HG03039 (cell line): ENCODE measurements around the gene ANXA2.
"Not testable (repeated sequence)": the region's sequence is repeated elsewhere in the genome, so short reads cannot be mapped to it uniquely, and the experiment has no call there.

Experiments
- ATAC-seq: cut with Tn5 transposase; IDR thresholded peaks from one replicate; pipeline ENCODE4 v1.9.1; 2021; ENCODE audit warnings: mild to moderate bottlenecking, moderate library complexity; ENCODE audit not compliant: unreplicated experiment

ANXA2 gene

GRCh38 chr15:60346653-60347052 lies 51.1 kb downstream of the ANXA2 start:
- ATAC-seq = no peak

- no peak for ATAC-seq
Observed at GRCh38 chr15:60346077-60346476, 51.7 kb downstream of the ANXA2 start.

- ATAC-seq = no peak
Observed at GRCh38 chr15:60345598-60345997, 52.2 kb downstream of the ANXA2 start.

GRCh38 chr15:60344987-60345386 lies 52.8 kb downstream of the ANXA2 start:
- no peak for ATAC-seq

- no peak for ATAC-seq
Observed at GRCh38 chr15:60344461-60344860, 53.3 kb downstream of the ANXA2 start.

GRCh38 chr15:60343221-60343970 lies 54.4 kb downstream of the ANXA2 start:
- ATAC-seq = no peak

GRCh38 chr15:60340207-60340921 lies 57.4 kb downstream of the ANXA2 start:
- ATAC-seq = no peak

GRCh38 chr15:60339236-60339635 lies 58.5 kb downstream of the ANXA2 start:
- ATAC-seq = no peak

- no peak for ATAC-seq
Observed at GRCh38 chr15:60338810-60339209, 59.0 kb downstream of the ANXA2 start.

GRCh38 chr15:60337076-60337475 lies 60.7 kb downstream of the ANXA2 start:
- ATAC-seq = no peak

- not testable (repeated sequence) for ATAC-seq
Observed at GRCh38 chr15:60335296-60335695, 62.5 kb downstream of the ANXA2 start.

- no peak for ATAC-seq
Observed at GRCh38 chr15:60328852-60329443, 68.8 kb downstream of the ANXA2 start.

- no peak for ATAC-seq
Observed at GRCh38 chr15:60326824-60327654, 70.7 kb downstream of the ANXA2 start.

GRCh38 chr15:60326343-60326742 lies 71.4 kb downstream of the ANXA2 start:
- ATAC-seq = no peak

GRCh38 chr15:60325905-60326304 lies 71.9 kb downstream of the ANXA2 start:
- no peak for ATAC-seq

GRCh38 chr15:60324706-60325438 lies 72.9 kb downstream of the ANXA2 start:
- no peak for ATAC-seq

- no peak for ATAC-seq
Observed at GRCh38 chr15:60323322-60323721, 74.5 kb downstream of the ANXA2 start.

GRCh38 chr15:60320365-60320764 lies 77.4 kb downstream of the ANXA2 start:
- no peak for ATAC-seq

- ATAC-seq = no peak
Observed at GRCh38 chr15:60318216-60318867, 79.4 kb downstream of the ANXA2 start.

- no peak for ATAC-seq
Observed at GRCh38 chr15:60316961-60317360, 80.8 kb downstream of the ANXA2 start.
